Activated T-helper 9 cell treated with anti-CD3 and anti-CD28 coated beads, Interleukin-2, amount 50 U/mL, for 16 hours (primary cell): ENCODE data around the gene STARD9.
A peak's percentile ranks its signal among the peaks of the same experiment; 100 is the strongest.
"Not testable (repeated sequence)": the region's sequence is repeated elsewhere in the genome, so short reads cannot be mapped to it uniquely, and the experiment has no call there.

Experiments
- DNase-seq: peaks from one replicate; pipeline ENCODE4 v3.0.0-alpha.2; 2020; ENCODE audit warnings: low read depth

STARD9 gene

DNA sequence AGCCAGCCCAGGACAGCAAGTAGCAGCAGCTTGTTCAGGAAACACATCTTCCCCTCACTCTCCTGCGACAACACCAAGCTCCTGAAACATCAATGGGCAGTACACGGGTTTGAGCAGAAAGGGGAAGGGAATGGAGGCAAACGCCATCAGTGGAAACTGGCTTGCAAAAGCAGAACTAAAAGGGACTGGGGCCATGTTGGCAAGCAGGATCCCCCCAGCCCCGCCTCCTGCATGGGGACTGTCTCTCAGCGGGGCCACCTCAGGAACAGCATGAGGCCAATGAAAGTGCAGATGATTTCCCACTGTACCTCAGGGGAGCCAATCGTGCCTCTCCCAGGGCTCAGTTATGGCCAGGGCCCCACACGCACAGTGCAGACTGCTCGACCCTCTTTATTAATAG is 154.7 kb downstream of the STARD9 start:
- no peak for DNase-seq

- DNase-seq = no peak
Measured at GRCh38 chr15:42730536-42730935, 155.1 kb downstream of the STARD9 start.

DNA sequence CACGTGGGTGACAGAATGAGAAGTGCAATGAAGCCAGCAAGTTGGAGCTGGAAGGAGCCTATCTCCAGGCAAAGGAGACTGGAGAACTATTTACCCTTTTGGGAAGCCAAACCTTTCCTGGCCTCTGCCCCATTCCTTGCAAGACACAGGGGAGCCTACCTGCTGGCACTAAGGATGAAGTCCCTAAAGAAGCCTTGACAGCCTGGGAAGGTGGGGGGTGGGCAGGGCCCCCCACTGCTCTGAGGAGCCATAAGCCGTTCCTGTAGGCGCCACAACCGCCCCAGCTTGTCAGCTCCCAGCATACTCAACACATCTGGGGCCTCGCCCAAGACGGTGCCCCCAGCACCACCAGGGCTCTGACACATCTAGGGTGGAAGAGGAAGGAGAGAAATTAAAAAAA is 156.1 kb downstream of the STARD9 start:
- no peak for DNase-seq

DNA sequence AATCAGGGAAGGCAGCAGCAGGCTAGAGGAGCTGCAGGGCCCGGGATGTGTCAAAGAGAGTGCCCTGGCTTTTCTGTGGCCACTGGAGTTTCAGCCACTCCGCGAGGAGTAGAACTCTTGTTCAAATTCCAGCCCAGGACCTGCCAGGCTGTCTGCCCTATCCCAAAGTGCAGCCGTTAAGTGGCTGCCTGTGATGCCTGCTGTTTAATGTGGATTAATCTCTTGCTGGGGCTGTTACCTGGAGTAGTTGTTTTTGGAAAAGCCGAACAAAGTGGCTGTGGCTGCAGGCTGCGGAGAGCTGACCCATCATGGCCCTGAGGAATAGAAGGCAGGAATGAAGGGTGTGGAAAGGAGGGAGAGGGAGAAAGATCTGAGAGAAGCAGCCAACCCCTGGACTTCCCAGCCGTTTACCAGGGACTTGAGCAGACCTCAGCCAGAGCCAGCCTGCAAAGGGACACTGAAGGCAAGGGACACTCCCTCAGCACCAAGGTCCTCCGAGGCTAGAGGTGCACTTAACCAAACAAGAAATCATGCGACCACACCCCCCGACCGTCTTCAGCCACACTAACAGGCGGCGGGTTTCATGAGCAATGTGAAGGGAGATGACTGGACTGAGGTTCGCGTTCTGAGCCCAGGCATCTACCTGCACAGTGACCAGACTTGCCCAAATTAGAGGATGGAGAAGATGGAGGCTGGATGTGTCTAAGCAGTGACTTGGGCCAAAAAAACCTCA is 156.9 kb downstream of the STARD9 start:
- DNase-seq = no peak

GRCh38 chr15:42733027-42733426 is 157.6 kb downstream of the STARD9 start:
- DNase-seq = no peak

DNA sequence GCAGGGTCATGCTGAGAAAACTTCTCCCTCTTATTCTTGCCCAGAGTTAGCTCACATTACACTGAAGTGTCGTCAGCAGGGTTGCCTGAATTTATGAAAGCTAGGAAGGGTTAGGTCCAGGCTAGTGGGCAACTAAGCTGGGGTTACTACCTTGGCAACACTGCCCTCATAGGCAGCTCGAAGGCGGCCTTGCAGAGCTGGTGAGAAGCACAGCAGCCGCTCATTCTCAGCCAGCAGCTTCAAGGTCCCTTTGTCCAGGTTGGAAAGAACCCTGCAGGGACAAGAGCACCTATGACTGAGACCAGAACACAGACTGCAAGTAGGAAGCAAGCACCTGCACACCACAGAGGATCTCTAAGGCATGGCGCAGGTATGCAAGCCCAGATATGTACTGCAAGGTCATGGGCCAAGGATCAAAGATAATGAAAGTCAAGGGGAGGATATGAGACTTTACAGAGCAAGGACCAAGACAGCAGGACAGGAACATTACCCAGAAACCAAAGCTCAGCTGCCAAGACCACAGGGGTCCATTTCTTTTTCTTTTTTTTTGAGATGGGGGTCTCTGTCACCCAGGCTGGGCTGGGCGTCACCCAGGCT is 158.8 kb downstream of the STARD9 start:
- no peak for DNase-seq

DNA sequence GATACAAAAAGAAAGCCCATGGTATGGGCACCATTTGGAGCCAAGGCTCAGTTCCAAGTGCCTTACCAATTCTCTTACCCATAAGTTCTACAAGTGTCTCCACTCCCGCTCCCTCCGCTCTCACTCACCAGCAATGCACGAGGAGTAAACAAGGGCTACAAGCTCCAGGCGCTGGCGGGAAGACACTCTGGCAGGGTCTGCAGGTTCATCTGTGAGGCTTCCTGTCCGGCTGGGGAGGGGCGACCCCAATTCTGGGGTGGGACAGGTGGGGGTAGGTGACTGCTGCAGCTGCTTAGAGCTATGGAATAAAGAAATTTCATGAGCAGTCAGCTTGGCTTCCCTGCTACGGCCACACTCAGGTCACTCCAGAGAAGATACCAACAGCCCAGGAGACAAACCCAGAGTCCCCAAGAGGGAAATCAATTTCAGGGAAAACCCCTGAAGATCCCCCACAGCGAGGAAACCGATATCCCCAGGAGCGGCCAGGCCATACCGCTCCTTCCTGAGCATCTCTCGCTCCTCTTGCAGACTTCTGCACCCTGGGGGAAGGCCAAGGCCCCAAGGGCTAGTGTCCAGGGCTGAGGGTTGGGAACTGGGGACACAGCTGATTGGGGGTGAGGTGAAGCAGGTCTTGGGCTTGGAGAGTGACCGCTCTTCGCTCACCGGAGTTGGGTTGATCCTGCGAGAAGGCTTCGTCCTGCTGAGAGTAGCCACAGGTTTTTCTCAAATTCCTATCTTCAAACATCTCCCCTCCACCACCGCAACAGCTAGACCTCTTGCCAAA is 160.2 kb downstream of the STARD9 start:
- no peak for DNase-seq

DNA sequence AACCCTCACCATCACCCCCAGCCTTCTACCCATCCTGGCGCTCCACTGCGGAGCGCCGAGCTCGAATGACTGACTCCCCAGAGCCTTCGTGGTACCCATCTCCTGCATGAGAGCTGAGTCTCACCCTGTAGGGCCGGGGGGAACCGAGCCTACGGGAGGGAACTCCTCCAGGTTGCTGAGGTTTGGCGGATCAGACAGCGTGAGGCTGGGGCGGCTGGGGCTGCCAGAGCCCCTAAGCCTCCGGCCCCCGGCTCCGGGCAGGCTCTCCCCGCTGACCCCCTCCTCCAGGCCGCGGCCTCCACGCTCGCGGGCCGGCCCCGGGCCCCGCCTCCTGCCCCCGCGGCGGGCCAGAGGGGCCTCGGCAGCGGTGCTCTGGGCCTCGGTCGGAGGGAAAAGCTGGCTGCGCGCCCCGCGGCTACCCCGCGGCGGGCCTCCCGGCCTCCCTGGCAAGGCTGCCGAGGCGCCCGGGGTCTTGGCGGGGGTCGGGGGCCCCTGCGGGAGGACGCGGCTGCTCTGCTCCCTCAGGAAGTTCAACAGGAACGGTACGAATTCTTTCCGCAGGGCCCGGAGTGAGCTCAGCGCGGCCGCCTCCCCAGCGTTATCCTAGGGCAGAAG is 160.9 kb downstream of the STARD9 start:
- no peak for DNase-seq

DNA sequence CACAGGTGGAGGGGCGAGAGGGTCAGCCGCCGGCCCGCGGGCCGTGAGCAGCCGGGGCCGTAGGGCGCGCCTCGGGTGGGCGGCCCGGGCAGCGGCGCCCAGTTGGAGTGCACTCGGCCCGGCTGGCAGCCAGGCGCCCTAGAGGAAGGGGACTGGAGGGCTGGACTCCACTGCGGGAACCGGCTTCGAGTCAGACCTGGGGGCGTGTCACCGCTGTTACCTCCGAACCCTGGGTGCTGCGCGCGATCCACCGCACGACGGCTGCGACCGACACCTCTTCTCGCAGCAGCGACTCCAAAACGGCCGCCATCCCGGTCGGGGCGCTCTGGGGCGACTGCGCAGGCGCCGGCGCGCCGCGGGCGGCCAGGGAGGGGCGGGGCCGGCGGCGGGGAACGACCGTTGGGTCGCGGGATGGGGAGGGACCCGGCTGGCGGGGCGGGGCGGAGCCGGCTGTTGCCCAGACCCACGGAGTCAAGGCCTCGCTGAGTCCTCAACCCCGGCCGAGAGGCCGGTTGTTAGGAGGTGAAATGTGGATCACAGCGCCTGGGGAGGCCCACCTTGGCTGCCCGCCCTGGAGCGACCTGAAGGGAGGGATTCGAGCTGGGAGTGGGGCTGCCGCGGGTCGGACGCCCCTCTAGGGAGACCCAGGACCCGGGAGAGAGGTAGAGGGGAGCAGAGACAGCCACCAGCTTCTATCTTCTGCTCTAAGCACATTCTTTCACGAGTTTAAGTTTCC is 161.6 kb downstream of the STARD9 start, which contains the start of gene CDAN1:
TSS of gene CDAN1 (minus strand) at position 336 of the 736 bp plus-strand sequence. CDS start at position 310, 26 bp downstream.
- DNase-seq = peak; percentile 90

DNA sequence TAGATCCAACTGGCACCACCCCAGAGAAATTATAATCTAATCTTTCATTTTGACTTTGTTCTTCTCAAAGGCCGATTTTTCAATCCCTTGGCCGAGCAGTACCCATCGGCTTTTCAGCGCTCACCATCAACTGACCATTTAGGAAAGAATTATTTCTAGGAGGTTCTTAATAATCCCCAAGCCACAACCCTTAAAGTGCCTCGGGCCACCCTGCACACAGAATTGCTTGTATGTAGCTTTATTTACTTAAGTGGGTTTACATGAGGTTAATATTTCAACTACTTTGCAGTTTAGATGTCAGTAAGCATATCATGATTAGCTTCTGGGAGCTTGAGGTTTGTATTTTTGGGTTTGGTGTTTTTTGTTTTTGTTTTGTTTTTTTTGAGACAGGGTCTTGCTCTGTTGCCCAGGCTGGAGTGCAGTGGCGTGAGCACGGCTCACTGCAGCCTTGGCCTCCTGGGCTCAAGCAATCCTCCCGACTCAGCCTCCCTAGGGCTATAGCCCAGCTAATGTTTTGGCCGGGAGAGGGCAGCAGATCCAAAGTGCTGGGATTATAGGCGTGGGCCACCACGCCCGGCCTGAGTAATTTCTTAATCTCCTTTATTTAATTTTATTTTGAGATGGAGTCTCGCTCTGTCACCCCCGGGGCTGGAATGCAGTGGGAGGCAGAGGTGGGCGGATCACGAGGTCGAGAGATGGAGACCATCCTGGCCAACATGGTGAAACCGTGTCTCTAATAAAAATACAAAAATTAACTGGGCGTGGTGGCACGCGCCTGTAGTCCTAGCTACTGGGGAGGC is 162.3 kb downstream of the STARD9 start:
- no peak for DNase-seq

- no peak for DNase-seq
Measured at GRCh38 chr15:42741710-42742109, 166.3 kb downstream of the STARD9 start.

DNA sequence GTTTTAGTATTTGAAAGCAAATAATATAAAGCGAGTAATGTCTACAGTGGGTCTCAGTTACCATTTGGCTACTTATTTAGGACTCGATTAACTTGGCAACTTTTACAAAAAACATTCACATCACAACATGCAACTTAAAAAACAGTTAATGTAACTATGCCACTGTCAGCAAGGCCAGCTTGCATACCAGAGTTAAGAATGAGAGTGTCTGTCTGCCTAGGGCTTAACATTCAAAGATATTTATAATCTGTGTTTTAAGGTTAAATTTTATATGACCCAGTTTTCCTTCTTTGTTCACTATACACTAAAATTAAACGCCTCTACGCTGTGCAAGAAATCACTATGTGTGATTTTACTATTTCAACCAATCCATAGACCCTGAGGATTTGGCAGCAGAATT is 166.7 kb downstream of the STARD9 start:
- DNase-seq = no peak

- DNase-seq = no peak
Measured at GRCh38 chr15:42744195-42744594, 168.8 kb downstream of the STARD9 start.

- no peak for DNase-seq
Measured at GRCh38 chr15:42749266-42749665, 173.9 kb downstream of the STARD9 start.

DNA sequence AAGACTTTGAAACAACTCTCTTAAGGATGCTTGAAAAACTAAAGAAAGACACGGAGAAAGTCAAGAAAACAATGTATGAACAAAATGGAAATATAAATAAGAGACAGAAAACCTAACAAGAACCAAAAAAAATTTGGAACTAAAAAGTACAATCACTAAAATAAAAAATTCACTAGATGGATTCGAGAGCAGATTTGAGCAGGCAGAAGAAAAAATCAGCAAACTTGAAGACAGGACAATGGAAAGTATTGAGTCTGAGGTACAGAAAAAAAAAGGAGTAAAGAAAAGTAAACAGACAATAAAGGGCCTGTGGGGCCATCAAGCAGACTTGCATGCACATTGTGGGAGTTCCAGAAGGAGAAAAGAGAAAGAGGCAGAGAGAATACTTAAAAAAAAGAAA is 174.9 kb downstream of the STARD9 start:
- DNase-seq = no peak

DNA sequence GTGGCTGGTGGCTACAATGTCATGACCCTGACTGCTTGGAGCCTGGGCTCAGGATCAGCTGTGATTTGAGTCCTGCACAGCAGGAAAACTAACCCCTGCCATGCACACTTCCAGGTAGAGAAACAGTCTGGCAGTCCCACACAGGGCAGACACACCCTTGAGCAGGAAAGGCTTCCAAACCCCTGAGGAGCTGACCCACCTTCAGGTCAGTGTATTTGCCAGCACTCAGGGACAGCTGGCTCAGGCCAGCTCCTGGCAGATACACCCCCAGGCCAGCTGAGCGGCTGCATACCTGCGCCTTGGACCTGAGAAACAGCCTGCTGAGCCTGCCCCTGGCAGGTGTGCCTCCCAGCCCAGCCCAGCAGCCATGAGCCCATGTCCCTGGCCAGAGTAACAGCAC is 183.7 kb downstream of the STARD9 start:
- no peak for DNase-seq

GRCh38 chr15:42760759-42761158 is 185.4 kb downstream of the STARD9 start:
- no peak for DNase-seq

GRCh38 chr15:42761813-42762212 is 186.4 kb downstream of the STARD9 start:
- not testable (repeated sequence) for DNase-seq

GRCh38 chr15:42764154-42764731 is 188.8 kb downstream of the STARD9 start:
- DNase-seq = not testable (repeated sequence)

- DNase-seq = not testable (repeated sequence)
Measured at GRCh38 chr15:42766109-42766508, 190.7 kb downstream of the STARD9 start.
